OCI-LY3 (cell line): ENCODE results near the gene FAAP20.

Experiments
- H2AFZ ChIP-seq: fragments of 200-600, 300-600 bp; shearing (Covaris generic); 2 replicates; pipeline ENCODE4 v1.6.0; 2014; ENCODE audit warnings: antibody characterized with exemption, low read depth, low read length
- H3K27ac ChIP-seq: fragments of 200-600, 300-600 bp; sonication (generic); 2 replicates; pipeline ENCODE4 v1.5.1; 2014; ENCODE audit warnings: mild to moderate bottlenecking, low read length, moderate library complexity, mixed read lengths
- H3K27me3 ChIP-seq: fragments of 200-600, 300-600 bp; sonication (generic); 2 replicates; pipeline ENCODE4 v1.6.1; 2014; ENCODE audit warnings: low read depth, low read length, mixed read lengths
- H3K36me3 ChIP-seq: fragments of 200-600, 300-600 bp; sonication (generic); replicated peaks from 2 replicates; pipeline ENCODE3; 2014; ENCODE audit warnings: low read depth, low read length, mixed read lengths
- H3K4me1 ChIP-seq: fragments of 300-600, 200-600 bp; sonication (generic); 2 replicates; pipeline ENCODE4 v1.6.1; 2014; ENCODE audit warnings: low read length, mixed read lengths
- H3K4me2 ChIP-seq: fragments of 200-600, 300-600 bp; sonication (generic); 2 replicates; pipeline ENCODE4 v1.6.1; 2014; ENCODE audit warnings: low read length, mixed read lengths
- H3K4me3 ChIP-seq: fragments of 300-600, 200-600 bp; sonication (generic); 2 replicates; pipeline ENCODE4 v1.5.1; 2014; ENCODE audit warnings: antibody characterized with exemption, mild to moderate bottlenecking, low read length, moderate library complexity
- H3K79me2 ChIP-seq: fragments of 300-600, 200-600 bp; shearing (Covaris generic); 2 replicates; pipeline ENCODE4 v1.6.1; 2014; ENCODE audit warnings: mild to moderate bottlenecking, low read length, mixed read lengths
- H3K9ac ChIP-seq: fragments of 300-600, 200-600 bp; shearing (Covaris generic); 2 replicates; pipeline ENCODE4 v1.6.0; 2014; ENCODE audit warnings: mild to moderate bottlenecking, low read length, moderate library complexity
- H3K9me3 ChIP-seq: fragments of 200-600, 300-600 bp; shearing (Covaris generic); 2 replicates; pipeline ENCODE4 v1.6.1; 2014; ENCODE audit warnings: low read length, mixed read lengths; ENCODE audit not compliant: insufficient read depth
- H4K20me1 ChIP-seq: fragments of 200-600, 300-600 bp; sonication (generic); 2 replicates; pipeline ENCODE4 v1.6.1; 2016; ENCODE audit warnings: low read length, mixed read lengths; ENCODE audit not compliant: insufficient read depth
- EZH2phosphoT487 ChIP-seq: fragments of 200-600 bp; shearing (Covaris generic); IDR thresholded peaks from 2 replicates; pipeline ENCODE4 v1.6.1; 2018; ENCODE audit warnings: antibody characterized with exemption, mixed run types, low read depth
- TF ChIP-seq, protein P1 (sequence below): fragments of 200-600, 300-600 bp; sonication (generic); IDR thresholded peaks from 2 replicates; pipeline ENCODE4 v1.5.1; 2014; ENCODE audit warnings: antibody characterized with exemption, low read length, low read depth

The FAAP20 gene

DNA sequence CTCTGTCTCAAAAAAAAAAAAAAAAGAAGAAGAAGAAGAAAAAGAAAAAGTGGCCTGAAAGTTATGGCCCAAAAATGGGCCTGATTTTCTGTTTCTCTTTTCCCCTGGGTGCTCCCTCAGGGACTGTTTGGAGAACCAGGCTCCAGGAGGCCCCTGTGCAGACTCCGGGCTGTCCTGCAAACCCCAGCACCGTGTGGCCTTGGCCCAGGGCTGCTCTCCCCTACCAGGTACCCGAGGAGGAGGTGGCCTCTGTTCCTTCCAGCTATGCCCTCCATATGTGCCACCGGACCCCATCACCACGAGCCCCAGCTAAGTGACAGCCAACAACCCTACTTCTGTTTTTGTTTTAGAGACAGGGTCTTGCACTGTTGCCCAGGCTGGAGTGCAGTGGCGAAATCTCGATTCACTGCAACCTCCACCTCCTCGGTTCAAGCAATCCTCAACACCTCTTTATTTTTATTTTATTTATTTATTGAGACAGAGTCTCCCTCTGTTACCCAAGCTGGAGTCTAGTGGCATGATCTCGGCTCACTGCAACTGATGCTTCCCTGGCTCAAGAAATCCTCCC, 7.5 kb upstream of the FAAP20 start:
- H3K9ac ChIP-seq, result no peak overlapping the region
- no peaks in the 10 kb centered on the region for H3K4me1 ChIP-seq
- peaks cover 5% of the 10 kb centered on the region; the same call in 1 of the 2 replicates for H3K27me3 ChIP-seq
- H3K79me2 ChIP-seq, result no peaks in the 10 kb centered on the region
- H3K9me3 ChIP-seq, result no peaks in the 10 kb centered on the region
- H3K36me3 ChIP-seq, result no peaks in the 10 kb centered on the region
- no peak overlapping the region for H2AFZ ChIP-seq
- H3K4me2 ChIP-seq, result no peak overlapping the region
- no peak overlapping the region for H3K27ac ChIP-seq
- TF ChIP-seq, protein P1, sequence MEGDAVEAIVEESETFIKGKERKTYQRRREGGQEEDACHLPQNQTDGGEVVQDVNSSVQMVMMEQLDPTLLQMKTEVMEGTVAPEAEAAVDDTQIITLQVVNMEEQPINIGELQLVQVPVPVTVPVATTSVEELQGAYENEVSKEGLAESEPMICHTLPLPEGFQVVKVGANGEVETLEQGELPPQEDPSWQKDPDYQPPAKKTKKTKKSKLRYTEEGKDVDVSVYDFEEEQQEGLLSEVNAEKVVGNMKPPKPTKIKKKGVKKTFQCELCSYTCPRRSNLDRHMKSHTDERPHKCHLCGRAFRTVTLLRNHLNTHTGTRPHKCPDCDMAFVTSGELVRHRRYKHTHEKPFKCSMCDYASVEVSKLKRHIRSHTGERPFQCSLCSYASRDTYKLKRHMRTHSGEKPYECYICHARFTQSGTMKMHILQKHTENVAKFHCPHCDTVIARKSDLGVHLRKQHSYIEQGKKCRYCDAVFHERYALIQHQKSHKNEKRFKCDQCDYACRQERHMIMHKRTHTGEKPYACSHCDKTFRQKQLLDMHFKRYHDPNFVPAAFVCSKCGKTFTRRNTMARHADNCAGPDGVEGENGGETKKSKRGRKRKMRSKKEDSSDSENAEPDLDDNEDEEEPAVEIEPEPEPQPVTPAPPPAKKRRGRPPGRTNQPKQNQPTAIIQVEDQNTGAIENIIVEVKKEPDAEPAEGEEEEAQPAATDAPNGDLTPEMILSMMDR, result no peak
- no peak for TF ChIP-seq EZH2phosphoT487
- H3K4me3 ChIP-seq, result no peak overlapping the region
- no peaks in the 10 kb centered on the region for H4K20me1 ChIP-seq

DNA sequence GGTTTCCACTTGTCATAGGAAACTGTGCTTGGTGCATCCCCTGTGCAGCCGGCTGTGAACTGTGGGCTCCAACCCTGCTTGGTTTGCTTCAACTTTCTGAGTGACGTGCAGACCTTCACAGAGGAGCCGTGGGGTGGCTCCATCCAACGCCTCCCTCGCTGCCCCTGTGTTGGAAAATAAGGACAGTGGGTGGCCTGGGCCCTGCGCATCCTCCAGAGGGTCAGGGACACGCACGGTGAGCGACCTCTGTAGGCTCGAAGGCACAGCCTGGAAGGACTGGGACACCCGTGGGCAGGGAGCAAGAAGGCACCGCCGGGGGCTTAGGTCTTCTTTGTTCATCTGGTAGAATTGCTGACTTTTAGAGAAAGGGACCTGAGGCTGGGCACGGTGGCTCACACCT, 6.5 kb upstream of the FAAP20 start:
- no peaks in the 10 kb centered on the region for H3K9me3 ChIP-seq
- no peaks in the 10 kb centered on the region for H3K4me1 ChIP-seq
- no peaks in the 10 kb centered on the region for H3K79me2 ChIP-seq
- H3K36me3 ChIP-seq, result no peaks in the 10 kb centered on the region
- peaks cover 5% of the 10 kb centered on the region; the same call in 1 of the 2 replicates for H3K27me3 ChIP-seq
- no peak overlapping the region for H2AFZ ChIP-seq
- H4K20me1 ChIP-seq, result no peaks in the 10 kb centered on the region
- H3K27ac ChIP-seq, result no peak overlapping the region
- no peak overlapping the region for H3K9ac ChIP-seq
- no peak overlapping the region for H3K4me3 ChIP-seq
- no peak for TF ChIP-seq EZH2phosphoT487
- TF ChIP-seq, protein P1, result no peak
- H3K4me2 ChIP-seq, result no peak overlapping the region

DNA sequence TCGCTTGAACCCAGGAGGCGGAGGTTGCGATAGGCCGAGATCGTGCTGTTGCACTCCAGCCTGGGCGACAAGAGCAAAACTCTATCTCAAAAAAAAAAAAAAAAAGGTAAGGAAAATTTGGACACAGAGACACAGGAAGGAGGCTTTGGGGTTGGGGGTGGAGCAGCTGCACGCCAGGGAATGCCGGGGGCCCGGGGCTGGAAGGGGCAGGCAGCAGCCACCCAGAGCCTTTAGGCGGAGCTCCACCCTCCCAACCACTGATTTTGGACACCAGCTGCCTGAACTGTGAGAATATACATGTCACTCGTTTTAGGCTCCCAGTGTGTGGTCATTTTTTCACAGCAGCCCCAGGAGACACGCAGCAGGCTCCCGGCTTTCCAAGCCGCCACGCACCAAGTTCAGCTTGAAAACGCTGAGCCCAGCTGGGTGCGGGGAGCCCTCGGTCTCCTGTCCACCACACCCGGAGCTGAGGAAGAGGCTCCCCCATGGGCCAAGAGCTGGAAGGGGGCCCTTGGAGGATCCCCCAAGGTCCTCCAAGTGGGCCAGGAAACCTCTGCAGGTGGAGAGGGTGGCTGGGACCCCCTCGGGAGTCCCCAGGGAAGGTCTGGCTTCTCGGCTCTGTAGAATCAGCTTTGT, 5.9 kb upstream of the FAAP20 start:
- H3K27me3 ChIP-seq, result peaks cover 5% of the 10 kb centered on the region; the same call in 1 of the 2 replicates
- H3K4me2 ChIP-seq, result no peak overlapping the region
- H3K4me3 ChIP-seq, result no peak overlapping the region

More for the DNA sequence above, 5.9 kb upstream of the FAAP20 start:
- no peaks in the 10 kb centered on the region for H3K79me2 ChIP-seq
- no peak overlapping the region for H2AFZ ChIP-seq
- H3K9me3 ChIP-seq, result no peaks in the 10 kb centered on the region
- no peak overlapping the region for H3K9ac ChIP-seq
- H3K27ac ChIP-seq, result no peak overlapping the region
- TF ChIP-seq, protein P1, result no peak
- no peak for TF ChIP-seq EZH2phosphoT487
- peaks cover 5% of the 10 kb centered on the region for H3K4me1 ChIP-seq
- H3K36me3 ChIP-seq, result no peaks in the 10 kb centered on the region
- H4K20me1 ChIP-seq, result no peaks in the 10 kb centered on the region
